Measurements from ENCODE around the gene CCDC27.

DNA sequence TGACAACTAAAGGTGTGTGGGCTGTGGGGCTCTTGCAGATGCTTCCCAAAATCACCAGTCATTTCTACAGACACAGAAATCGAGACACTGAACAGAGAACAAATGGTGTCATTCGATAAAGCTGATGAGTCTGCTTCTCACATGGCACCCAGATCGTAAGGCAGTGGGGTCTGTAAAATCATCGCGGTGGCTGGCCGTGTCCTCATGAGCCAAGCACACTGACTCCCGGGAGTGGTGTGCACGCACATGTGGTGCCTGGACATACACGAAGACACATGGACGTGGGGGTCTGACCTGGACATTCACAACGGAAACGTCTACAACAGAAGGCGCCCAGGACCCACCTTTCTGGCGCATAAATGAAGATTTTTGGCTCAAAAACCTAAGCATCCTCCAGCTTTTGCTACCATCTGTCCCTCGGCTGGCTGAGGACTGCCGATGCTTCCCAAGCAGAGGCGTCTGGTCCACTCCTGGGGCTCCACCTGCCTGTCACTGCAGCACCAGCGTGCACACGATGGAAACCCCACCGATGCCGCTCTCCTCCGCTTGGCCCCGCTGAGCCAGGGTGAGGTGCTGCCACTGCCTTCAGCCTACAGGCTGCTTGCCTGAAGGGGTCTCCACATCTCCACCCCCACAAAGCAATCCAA lies 27.1 kb downstream of the CCDC27 start:
- TF ChIP-seq, protein P1, sequence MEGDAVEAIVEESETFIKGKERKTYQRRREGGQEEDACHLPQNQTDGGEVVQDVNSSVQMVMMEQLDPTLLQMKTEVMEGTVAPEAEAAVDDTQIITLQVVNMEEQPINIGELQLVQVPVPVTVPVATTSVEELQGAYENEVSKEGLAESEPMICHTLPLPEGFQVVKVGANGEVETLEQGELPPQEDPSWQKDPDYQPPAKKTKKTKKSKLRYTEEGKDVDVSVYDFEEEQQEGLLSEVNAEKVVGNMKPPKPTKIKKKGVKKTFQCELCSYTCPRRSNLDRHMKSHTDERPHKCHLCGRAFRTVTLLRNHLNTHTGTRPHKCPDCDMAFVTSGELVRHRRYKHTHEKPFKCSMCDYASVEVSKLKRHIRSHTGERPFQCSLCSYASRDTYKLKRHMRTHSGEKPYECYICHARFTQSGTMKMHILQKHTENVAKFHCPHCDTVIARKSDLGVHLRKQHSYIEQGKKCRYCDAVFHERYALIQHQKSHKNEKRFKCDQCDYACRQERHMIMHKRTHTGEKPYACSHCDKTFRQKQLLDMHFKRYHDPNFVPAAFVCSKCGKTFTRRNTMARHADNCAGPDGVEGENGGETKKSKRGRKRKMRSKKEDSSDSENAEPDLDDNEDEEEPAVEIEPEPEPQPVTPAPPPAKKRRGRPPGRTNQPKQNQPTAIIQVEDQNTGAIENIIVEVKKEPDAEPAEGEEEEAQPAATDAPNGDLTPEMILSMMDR (conservative IDR thresholded peaks at IDR 0.05): no peak
- TF ChIP-seq EZH2 (IDR thresholded peaks at IDR 0.05; ENCODE audit: low read depth): no peak

All from PC-9 (cell line).